ENCODE results near the gene PER1. TPM values are rescaled to one million over a fixed set of nuclear protein-coding genes. Genes with fewer than 3 reads are reported as not detected.
A peak's percentile ranks its signal among the peaks of the same experiment; 100 is the strongest.

PER1 gene
- total and polyA plus RNA-seq, 9 of the 15 experiments (the other 6 are each of a cell fraction or from before 2014, with no cell fraction given) = 0.13 to 26.0 (median 3.4) TPM

- TF ChIP-seq ZBTB5 (IDR thresholded peaks at IDR 0.05) (0 out of 2 replicates have a peak, but pooled peaks have one; percentile 49), ZC3H4 (CRISPR knock-in tag; IDR thresholded peaks at IDR 0.05; ENCODE audit: borderline replicate concordance) (no peak), GTF2E2 (tag; IDR thresholded peaks at IDR 0.05) (no peak), MLX (CRISPR knock-in tag; conservative IDR thresholded peaks at IDR 0.05) (no peak), ZNF165 (CRISPR knock-in tag; IDR thresholded peaks at IDR 0.05; ENCODE audit: borderline replicate concordance) (no peak), SIN3B (IDR thresholded peaks at IDR 0.05; ENCODE audit: low read depth) (no peak), TOE1 (IDR thresholded peaks at IDR 0.05; ENCODE audit: borderline replicate concordance) (no peak), TOE1 (CRISPR knock-in tag; IDR thresholded peaks at IDR 0.05; ENCODE audit: borderline replicate concordance, low read depth) (no peak), CCNT2 (IDR thresholded peaks at IDR 0.05; ENCODE audit: borderline replicate concordance, extremely low read depth, insufficient read length, low read depth, low read length) (peak; percentile 61), ZNF586 (CRISPR knock-in tag; conservative IDR thresholded peaks at IDR 0.05) (no peak), ZNF583 (CRISPR knock-in tag; IDR thresholded peaks at IDR 0.05) (no peak), ZNF143 (CRISPR knock-in tag; IDR thresholded peaks at IDR 0.05) (no peak), KLF6 (CRISPR knock-in tag; IDR thresholded peaks at IDR 0.05; ENCODE audit: borderline replicate concordance) (no peak), FOXA1 (IDR thresholded peaks at IDR 0.05; ENCODE audit: borderline replicate concordance) (no peak), MEIS2 (IDR thresholded peaks at IDR 0.05; ENCODE audit: partially characterized antibody) (no peak), U2AF1 (optimal IDR thresholded peaks at IDR 0.05; ENCODE audit: low read depth, low read length) (no peak), U2AF2 (optimal IDR thresholded peaks at IDR 0.05; ENCODE audit: low read depth, low read length) (no peak)
- TF ChIP-seq, protein P1, sequence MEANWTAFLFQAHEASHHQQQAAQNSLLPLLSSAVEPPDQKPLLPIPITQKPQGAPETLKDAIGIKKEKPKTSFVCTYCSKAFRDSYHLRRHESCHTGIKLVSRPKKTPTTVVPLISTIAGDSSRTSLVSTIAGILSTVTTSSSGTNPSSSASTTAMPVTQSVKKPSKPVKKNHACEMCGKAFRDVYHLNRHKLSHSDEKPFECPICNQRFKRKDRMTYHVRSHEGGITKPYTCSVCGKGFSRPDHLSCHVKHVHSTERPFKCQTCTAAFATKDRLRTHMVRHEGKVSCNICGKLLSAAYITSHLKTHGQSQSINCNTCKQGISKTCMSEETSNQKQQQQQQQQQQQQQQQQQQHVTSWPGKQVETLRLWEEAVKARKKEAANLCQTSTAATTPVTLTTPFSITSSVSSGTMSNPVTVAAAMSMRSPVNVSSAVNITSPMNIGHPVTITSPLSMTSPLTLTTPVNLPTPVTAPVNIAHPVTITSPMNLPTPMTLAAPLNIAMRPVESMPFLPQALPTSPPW (CRISPR knock-in tag; IDR thresholded peaks at IDR 0.05) = peak; percentile 77
- TF ChIP-seq, protein P2, sequence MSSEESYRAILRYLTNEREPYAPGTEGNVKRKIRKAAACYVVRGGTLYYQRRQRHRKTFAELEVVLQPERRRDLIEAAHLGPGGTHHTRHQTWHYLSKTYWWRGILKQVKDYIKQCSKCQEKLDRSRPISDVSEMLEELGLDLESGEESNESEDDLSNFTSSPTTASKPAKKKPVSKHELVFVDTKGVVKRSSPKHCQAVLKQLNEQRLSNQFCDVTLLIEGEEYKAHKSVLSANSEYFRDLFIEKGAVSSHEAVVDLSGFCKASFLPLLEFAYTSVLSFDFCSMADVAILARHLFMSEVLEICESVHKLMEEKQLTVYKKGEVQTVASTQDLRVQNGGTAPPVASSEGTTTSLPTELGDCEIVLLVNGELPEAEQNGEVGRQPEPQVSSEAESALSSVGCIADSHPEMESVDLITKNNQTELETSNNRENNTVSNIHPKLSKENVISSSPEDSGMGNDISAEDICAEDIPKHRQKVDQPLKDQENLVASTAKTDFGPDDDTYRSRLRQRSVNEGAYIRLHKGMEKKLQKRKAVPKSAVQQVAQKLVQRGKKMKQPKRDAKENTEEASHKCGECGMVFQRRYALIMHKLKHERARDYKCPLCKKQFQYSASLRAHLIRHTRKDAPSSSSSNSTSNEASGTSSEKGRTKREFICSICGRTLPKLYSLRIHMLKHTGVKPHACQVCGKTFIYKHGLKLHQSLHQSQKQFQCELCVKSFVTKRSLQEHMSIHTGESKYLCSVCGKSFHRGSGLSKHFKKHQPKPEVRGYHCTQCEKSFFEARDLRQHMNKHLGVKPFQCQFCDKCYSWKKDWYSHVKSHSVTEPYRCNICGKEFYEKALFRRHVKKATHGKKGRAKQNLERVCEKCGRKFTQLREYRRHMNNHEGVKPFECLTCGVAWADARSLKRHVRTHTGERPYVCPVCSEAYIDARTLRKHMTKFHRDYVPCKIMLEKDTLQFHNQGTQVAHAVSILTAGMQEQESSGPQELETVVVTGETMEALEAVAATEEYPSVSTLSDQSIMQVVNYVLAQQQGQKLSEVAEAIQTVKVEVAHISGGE (CRISPR knock-in tag; IDR thresholded peaks at IDR 0.05) = no peak
Measured at GRCh38 chr17:8152112-8152775, at the start of gene PER1 (continued).

Data from K562 (cell line).